NCI-H526 (cell line): ENCODE results near the gene FANCI.

Experiments
- DNase-seq, 2 experiments: peaks; one replicate each; lab custom pipeline; 2025; lab: John Stamatoyannopoulos, UW

The FANCI gene

GRCh38 chr15:89333011-89333860 is 89.5 kb downstream of the FANCI start:
- peak in 1 of 2 experiments; percentile 49 for DNase-seq

- DNase-seq = no peak
Observed at GRCh38 chr15:89333959-89334509, 90.3 kb downstream of the FANCI start.

- DNase-seq = peak; percentile 97 to 99
Observed at GRCh38 chr15:89334510-89335297, 90.9 kb downstream of the FANCI start, which contains the start of gene POLG. TSS of gene POLG (minus strand) at chr15:89334824. CDS start at chr15:89333754, 1,070 bp downstream.

GRCh38 chr15:89335298-89336041 is 91.7 kb downstream of the FANCI start:
- DNase-seq = peak; percentile 83 to 86

- no peak for DNase-seq
Observed at GRCh38 chr15:89338036-89338435, 94.3 kb downstream of the FANCI start.

- DNase-seq = no peak
Observed at GRCh38 chr15:89340573-89340972, 96.8 kb downstream of the FANCI start.

DNA sequence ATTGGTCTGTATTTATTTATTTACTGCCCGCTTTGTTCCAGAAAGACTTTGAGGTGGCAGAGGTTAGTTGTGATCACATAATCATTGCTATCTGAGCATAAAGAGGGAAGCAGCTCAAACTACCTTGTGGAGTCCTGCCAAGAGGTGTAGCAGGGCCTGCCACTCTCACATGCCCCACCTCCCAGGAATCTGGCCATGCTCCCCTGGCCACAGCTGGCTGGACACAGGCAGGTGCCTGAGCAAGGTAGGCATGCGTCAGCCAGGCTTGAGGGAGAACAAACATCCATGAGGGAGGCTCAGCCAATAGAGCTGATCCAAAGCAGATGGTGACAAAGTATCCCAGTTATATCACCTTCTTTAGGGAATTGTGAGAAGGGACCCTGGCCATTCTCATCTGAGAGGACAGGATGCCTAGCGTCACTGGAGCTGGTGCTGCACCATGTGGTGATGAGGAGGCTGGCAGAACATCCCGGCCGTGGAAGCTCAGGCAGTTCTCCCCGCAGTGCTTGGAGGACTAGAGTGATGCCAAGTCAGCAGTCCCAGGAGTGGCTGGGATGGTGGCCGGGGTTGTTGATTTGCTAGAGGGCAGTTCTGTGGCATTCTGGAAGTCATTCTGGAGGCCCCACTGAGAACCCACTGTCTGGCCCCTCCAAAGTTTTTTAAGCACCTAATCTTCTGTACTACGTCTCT is 97.7 kb downstream of the FANCI start:
- no peak for DNase-seq

GRCh38 chr15:89342840-89343239 is 99.1 kb downstream of the FANCI start:
- DNase-seq = no peak

DNA sequence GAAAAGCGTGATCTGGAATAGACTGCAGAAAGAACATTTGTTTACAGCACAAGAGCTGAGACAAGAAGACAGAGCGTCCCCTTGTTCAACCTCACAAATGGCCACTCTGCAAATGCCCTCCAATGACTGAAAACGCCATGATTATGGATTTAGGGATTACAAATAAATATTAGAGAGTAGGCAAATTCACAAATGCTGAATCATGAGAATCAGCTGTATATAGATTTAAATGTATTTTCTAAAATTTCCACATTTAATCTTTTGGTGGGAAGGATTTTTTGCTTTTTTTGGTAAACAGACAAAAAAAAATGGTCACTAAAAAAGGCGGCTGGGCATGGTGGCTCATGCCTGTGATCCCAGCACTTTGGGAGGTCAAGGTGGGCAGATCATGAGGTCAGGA is 101.5 kb downstream of the FANCI start:
- DNase-seq = no peak

DNA sequence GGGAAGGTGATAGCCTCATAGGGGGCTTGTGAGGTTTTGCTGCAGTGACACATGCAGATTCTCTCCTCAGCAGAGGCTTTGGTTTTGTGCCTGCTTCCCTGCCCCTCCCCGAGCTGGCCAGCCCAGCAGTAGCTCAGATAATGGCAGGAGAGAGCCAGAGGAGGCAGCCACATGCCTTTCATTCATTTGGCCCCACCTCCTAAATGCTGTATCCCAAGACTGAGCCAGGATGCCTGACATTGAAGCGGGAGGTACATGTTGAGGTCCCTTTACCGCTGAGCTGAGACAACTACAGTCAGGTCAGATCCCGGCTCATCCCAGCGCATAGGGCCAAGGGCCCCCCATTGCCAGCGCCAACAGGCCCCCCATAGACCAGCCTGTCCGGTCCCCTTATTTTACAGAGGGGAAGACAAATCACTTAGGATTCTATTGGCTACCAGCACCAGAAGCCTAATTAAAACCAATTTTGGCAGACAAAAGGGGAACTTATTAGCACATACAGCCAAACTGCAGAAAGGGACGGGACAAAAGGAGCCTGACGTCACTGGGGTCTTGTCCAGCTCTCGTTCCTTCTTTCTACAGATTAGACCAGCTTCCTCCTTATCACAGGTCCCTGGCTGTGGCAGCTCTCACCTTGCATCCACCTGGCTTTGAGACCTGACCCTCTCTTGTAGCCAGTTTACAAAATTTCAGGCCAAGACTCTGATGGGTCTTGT is 102.9 kb downstream of the FANCI start:
- no peak for DNase-seq

DNA sequence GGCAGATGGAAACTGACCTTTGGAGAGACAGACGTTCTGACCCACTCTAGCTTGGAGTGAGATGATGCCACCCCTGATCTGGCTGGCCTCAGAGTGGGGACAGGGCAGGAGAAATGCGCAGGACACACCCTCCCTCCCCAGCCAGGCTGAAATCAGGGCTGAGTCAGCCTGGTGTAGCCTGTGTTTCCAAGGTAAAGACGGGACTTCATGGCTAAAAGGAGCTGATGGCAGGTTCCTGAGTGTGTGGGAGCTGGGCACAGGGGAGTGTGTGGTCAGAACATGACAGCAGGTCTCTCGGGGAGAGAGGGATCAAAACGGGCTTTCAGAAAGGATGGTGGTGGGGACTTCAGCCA is 105.4 kb downstream of the FANCI start:
- no peak for DNase-seq

GRCh38 chr15:89352476-89352875 is 108.7 kb downstream of the FANCI start:
- DNase-seq = no peak

DNA sequence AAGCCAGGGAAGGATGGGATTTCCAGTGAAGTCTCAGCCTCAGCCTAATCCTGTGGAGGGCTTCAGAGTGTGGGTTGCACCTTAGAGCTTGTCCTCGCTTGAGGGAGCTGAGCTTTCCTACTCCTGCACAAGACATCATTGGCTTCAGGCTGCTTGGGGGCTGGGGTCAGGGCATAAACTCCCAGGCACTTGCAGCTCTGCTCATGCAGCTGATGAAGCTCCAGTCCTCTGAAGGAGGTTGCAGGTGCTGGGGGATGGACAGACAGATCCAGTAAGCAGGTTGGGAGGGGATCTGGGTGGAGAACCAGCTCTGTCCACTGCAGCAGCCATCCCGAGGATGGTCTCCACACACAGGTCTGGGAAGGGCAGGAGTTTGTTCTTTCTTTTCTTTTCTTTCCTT is 110.2 kb downstream of the FANCI start:
- no peak for DNase-seq

GRCh38 chr15:89356634-89357298 is 113.0 kb downstream of the FANCI start:
- DNase-seq = peak; percentile 35 to 69

- DNase-seq = no peak
Observed at GRCh38 chr15:89358435-89358754, 114.6 kb downstream of the FANCI start.

GRCh38 chr15:89358755-89359439 is 115.1 kb downstream of the FANCI start:
- peak; percentile 74 to 91 for DNase-seq

- DNase-seq = no peak
Observed at GRCh38 chr15:89359471-89360293, 115.9 kb downstream of the FANCI start.

- no peak for DNase-seq
Observed at GRCh38 chr15:89360294-89360971, 116.7 kb downstream of the FANCI start.
